ENCODE measurements around the gene ATG2B.

ATG2B gene

DNA sequence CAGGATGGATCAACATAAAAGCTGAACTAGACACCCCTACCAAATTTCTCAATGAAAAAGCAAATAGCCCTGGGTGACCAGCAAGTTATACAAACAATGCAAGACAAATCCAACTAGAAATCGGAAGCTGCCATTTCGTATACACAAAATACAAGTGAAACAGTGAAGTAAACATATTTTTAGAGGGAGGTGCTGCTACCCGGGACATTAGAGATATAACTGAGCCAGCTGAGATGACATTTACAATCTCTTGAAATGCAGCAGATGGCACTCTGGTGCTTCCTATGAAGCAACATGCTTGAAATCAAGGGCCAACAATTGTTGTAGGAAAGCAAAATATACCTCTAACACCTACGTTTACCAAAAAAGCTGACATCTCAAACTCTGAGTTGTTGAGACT lies 81.7 kb downstream of the ATG2B start:
- no peak overlapping the region for H3K4me3 ChIP-seq (ENCODE audit: low read length, poor library complexity, severe bottlenecking)
- H3K4me1 ChIP-seq (ENCODE audit: insufficient read depth, low read length, poor library complexity, severe bottlenecking), result no peaks in the 10 kb centered on the region
- H3K27me3 ChIP-seq (ENCODE audit: insufficient read depth, low read length, poor library complexity, severe bottlenecking), result no peaks in the 10 kb centered on the region
- no peaks in the 10 kb centered on the region for H4K20me1 ChIP-seq (ENCODE audit: insufficient read depth, low read length, poor library complexity, severe bottlenecking)
- H2AFZ ChIP-seq (ENCODE audit: low read length), result no peak overlapping the region
- H3K79me2 ChIP-seq (ENCODE audit: insufficient read depth, low read length), result no peaks in the 10 kb centered on the region
- H3K9ac ChIP-seq (ENCODE audit: low read depth, low read length, poor library complexity, severe bottlenecking), result no peak overlapping the region
- no peaks in the 10 kb centered on the region for H3F3A ChIP-seq (ENCODE audit: low read depth)
- no peaks in the 10 kb centered on the region for H3K9me2 ChIP-seq (replicated peaks; ENCODE audit: low read depth, low read length)
- H3K9me3 ChIP-seq (ENCODE audit: insufficient read depth, low read depth, low read length), result no peaks in the 10 kb centered on the region
- peaks cover 7% of the 10 kb centered on the region; the same call in 1 of the 2 replicates for H3K36me3 ChIP-seq (ENCODE audit: insufficient read depth, low read length)
- TF ChIP-seq, protein P1, sequence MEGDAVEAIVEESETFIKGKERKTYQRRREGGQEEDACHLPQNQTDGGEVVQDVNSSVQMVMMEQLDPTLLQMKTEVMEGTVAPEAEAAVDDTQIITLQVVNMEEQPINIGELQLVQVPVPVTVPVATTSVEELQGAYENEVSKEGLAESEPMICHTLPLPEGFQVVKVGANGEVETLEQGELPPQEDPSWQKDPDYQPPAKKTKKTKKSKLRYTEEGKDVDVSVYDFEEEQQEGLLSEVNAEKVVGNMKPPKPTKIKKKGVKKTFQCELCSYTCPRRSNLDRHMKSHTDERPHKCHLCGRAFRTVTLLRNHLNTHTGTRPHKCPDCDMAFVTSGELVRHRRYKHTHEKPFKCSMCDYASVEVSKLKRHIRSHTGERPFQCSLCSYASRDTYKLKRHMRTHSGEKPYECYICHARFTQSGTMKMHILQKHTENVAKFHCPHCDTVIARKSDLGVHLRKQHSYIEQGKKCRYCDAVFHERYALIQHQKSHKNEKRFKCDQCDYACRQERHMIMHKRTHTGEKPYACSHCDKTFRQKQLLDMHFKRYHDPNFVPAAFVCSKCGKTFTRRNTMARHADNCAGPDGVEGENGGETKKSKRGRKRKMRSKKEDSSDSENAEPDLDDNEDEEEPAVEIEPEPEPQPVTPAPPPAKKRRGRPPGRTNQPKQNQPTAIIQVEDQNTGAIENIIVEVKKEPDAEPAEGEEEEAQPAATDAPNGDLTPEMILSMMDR (conservative IDR thresholded peaks at IDR 0.05; ENCODE audit: low read length), result no peak
- no peak for TF ChIP-seq EZH2phosphoT487 (IDR thresholded peaks at IDR 0.05; ENCODE audit: borderline replicate concordance)
- no peak overlapping the region for H3K4me2 ChIP-seq (ENCODE audit: low read depth, low read length, poor library complexity, severe bottlenecking)

- Histone ChIP-seq H3K4me2 (ENCODE audit: low read depth, low read length, poor library complexity, severe bottlenecking) (no peak overlapping the region), H2AFZ (ENCODE audit: low read length) (no peak overlapping the region), H3K9me3 (ENCODE audit: insufficient read depth, low read depth, low read length) (no peaks in the 10 kb centered on the region)
These were observed 83.0 kb downstream of the ATG2B start for GRCh38 chr14:96280104-96280503.

GRCh38 chr14:96279564-96279963 lies 83.6 kb downstream of the ATG2B start:
- Histone ChIP-seq H3K4me2 (ENCODE audit: low read depth, low read length, poor library complexity, severe bottlenecking) (no peak overlapping the region), H3K36me3 (ENCODE audit: insufficient read depth, low read length) (peaks cover 7% of the 10 kb centered on the region; the same call in 1 of the 2 replicates), H3K27me3 (ENCODE audit: insufficient read depth, low read length, poor library complexity, severe bottlenecking) (no peaks in the 10 kb centered on the region), H3K4me3 (ENCODE audit: low read length, poor library complexity, severe bottlenecking) (no peak overlapping the region), H3K4me1 (ENCODE audit: insufficient read depth, low read length, poor library complexity, severe bottlenecking) (no peaks in the 10 kb centered on the region), H2AFZ (ENCODE audit: low read length) (no peak overlapping the region), H3K9me2 (replicated peaks; ENCODE audit: low read depth, low read length) (no peaks in the 10 kb centered on the region), H4K20me1 (ENCODE audit: insufficient read depth, low read length, poor library complexity, severe bottlenecking) (no peaks in the 10 kb centered on the region), H3K9ac (ENCODE audit: low read depth, low read length, poor library complexity, severe bottlenecking) (no peak overlapping the region), H3K9me3 (ENCODE audit: insufficient read depth, low read depth, low read length) (no peaks in the 10 kb centered on the region), H3K79me2 (ENCODE audit: insufficient read depth, low read length) (no peaks in the 10 kb centered on the region), H3F3A (ENCODE audit: low read depth) (no peaks in the 10 kb centered on the region)
- TF ChIP-seq, protein P1 (conservative IDR thresholded peaks at IDR 0.05; ENCODE audit: low read length), result no peak
- no peak for TF ChIP-seq EZH2phosphoT487 (IDR thresholded peaks at IDR 0.05; ENCODE audit: borderline replicate concordance)

More at GRCh38 chr14:96280104-96280503, 83.0 kb downstream of the ATG2B start:
- Histone ChIP-seq H3K79me2 (ENCODE audit: insufficient read depth, low read length) (no peaks in the 10 kb centered on the region), H3K9ac (ENCODE audit: low read depth, low read length, poor library complexity, severe bottlenecking) (no peak overlapping the region), H3K36me3 (ENCODE audit: insufficient read depth, low read length) (peaks cover 7% of the 10 kb centered on the region; the same call in 1 of the 2 replicates), H3K27me3 (ENCODE audit: insufficient read depth, low read length, poor library complexity, severe bottlenecking) (no peaks in the 10 kb centered on the region), H4K20me1 (ENCODE audit: insufficient read depth, low read length, poor library complexity, severe bottlenecking) (no peaks in the 10 kb centered on the region), H3K9me2 (replicated peaks; ENCODE audit: low read depth, low read length) (no peaks in the 10 kb centered on the region), H3K4me3 (ENCODE audit: low read length, poor library complexity, severe bottlenecking) (no peak overlapping the region), H3F3A (ENCODE audit: low read depth) (no peaks in the 10 kb centered on the region), H3K4me1 (ENCODE audit: insufficient read depth, low read length, poor library complexity, severe bottlenecking) (no peaks in the 10 kb centered on the region)
- TF ChIP-seq EZH2phosphoT487 (IDR thresholded peaks at IDR 0.05; ENCODE audit: borderline replicate concordance), result no peak
- TF ChIP-seq, protein P1 (conservative IDR thresholded peaks at IDR 0.05; ENCODE audit: low read length), result no peak

Measured in Loucy (cell line).